Stromal cell of bone marrow (primary cell): ENCODE measurements around the gene TPGS1.

Experiments used
- DNase-seq: peaks from one replicate; pipeline ENCODE4 v3.0.0-alpha.2; 2012; ENCODE audit warnings: low read depth

The TPGS1 gene

GRCh38 chr19:518598-519231, 11.4 kb downstream of the TPGS1 start:
- no peak for DNase-seq

- DNase-seq, result no peak
These were observed 12.2 kb downstream of the TPGS1 start for GRCh38 chr19:519449-519865.

- no peak for DNase-seq
These were observed 15.4 kb downstream of the TPGS1 start for GRCh38 chr19:522726-523125.

- no peak for DNase-seq
These were observed 16.9 kb downstream of the TPGS1 start for GRCh38 chr19:524062-524674.

GRCh38 chr19:525029-525428, 17.7 kb downstream of the TPGS1 start:
- no peak for DNase-seq

GRCh38 chr19:525857-526419, 18.6 kb downstream of the TPGS1 start:
- no peak for DNase-seq

GRCh38 chr19:530134-531008, 23.1 kb downstream of the TPGS1 start:
- no peak for DNase-seq

- peak; percentile 48 for DNase-seq
These were observed 23.9 kb downstream of the TPGS1 start for GRCh38 chr19:531009-531752.

GRCh38 chr19:531753-532560, 24.7 kb downstream of the TPGS1 start, which contains the start of gene CDC34:
TSS of gene CDC34 (plus strand) at chr19:531760. CDS start at chr19:531932, 172 bp downstream.
- no peak for DNase-seq

- peak; percentile 58 for DNase-seq
These were observed 25.5 kb downstream of the TPGS1 start for GRCh38 chr19:532561-533363.

GRCh38 chr19:533364-534058, 26.2 kb downstream of the TPGS1 start:
- DNase-seq, result no peak

- DNase-seq, result no peak
These were observed 26.8 kb downstream of the TPGS1 start for GRCh38 chr19:534088-534487.

- DNase-seq, result no peak
These were observed 27.9 kb downstream of the TPGS1 start for GRCh38 chr19:535017-535835.

GRCh38 chr19:536031-536880, 29.0 kb downstream of the TPGS1 start:
- no peak for DNase-seq

GRCh38 chr19:536881-537404, 29.6 kb downstream of the TPGS1 start:
- DNase-seq, result no peak

GRCh38 chr19:538641-539428, 31.5 kb downstream of the TPGS1 start:
- DNase-seq, result no peak
